ENCODE measurements around the gene TCAF2.
"Not testable (repeated sequence)": the region's sequence is repeated elsewhere in the genome, so short reads cannot be mapped to it uniquely, and the experiment has no call there.

Gene TCAF2

DNA sequence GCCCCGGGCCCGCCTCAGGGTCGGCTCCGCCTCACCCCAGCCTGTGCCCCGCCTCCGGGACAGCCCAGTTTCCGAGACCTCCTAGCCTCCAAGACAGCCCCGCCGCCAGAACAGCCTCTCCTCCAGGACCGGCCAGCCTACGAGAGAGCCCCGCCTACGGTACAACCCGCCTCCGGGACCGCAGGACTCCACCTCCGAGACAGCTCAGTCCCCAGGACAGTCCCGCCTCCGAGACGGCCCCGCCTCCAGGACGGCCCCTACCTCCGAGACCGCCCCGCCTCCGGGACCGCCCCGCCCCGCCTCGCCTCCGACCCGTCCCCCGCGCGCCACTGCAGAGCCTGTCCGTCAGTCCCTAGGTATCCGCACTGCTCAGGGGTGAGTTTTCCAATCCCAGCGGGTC is at the start of gene TCAF2:
TSS of gene TCAF2 (plus strand) at position 329 of the 400 bp plus-strand sequence.
- DNase-seq = not testable (repeated sequence)

DNA sequence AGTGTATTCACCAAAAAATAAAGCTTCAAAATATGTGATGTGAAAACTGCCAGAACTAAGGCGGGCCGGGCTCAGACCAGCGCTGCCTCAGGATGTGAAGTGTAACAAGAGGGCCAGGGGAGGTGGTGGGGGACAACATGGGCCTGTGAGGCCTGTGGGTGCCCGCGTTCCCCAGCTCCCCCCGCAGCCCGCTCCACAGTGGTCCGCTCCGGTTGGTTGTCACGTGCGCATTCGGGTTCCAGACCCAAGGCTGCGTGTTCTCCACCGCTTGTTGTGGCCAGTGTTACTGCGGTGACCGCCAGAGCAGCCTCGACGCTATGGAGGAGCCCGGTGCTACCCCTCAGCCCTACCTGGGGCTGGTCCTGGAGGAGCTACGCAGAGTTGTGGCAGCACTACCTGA is 49.3 kb upstream of the TCAF2 start, which contains the start of gene CTAGE15:
TSS of gene CTAGE15 (plus strand) at position 301 of the 400 bp plus-strand sequence. CDS start at position 318, 17 bp downstream.
- DNase-seq = not testable (repeated sequence)

DNA sequence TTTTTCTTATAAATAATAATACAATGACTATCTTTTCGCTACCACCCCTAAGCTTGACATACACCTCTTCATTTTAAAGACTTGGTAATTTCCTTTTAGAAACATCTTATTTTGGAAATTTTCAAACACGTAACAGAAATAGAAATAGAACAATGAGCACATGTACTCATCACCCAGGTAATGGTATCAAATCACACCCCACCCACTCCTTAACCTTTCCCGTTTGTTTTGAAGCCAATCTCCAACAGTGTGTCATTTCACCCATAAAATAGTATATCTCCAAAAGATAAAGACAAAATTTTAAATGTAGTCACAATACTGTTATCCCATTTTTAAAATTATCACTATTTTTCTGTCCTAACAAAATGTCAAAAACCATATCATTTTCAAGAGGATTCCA is 32.6 kb upstream of the TCAF2 start:
- not testable (repeated sequence) for DNase-seq

DNA sequence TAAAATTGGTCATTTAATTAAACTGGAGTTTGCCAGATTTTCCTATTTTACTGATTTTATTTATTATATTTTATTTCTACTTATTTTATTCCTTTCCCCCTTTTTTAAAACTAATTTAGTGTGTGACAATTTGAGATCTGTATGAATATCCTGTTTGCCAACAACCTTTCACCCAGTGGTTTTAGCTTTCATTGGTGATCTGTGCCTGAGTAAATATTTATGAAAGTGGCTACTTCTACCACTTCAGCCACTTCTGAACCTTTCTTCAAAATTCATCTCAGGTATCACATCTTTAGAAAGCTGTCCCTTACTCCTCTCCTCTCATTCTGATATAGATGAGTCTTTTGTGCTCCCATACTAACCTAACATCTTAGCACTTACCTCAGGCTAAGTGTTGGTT is 30.9 kb upstream of the TCAF2 start:
- DNase-seq = not testable (repeated sequence)

DNA sequence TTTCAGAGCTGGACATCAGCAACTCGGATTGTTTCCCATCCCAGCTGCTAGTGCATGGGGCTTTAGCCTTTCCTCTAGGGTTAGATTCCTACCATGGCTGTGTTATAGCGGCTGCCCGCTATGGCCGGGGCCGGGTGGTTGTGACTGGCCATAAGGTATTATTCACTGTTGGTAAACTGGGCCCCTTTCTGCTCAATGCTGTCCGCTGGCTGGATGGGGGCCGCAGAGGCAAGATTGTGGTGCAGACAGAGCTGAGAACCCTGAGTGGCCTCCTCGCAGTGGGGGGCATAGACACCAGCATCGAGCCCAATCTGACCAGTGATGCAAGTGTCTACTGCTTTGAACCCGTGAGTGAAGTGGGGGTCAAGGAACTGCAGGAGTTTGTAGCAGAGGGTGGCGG is 22.7 kb upstream of the TCAF2 start:
- not testable (repeated sequence) for DNase-seq

DNA sequence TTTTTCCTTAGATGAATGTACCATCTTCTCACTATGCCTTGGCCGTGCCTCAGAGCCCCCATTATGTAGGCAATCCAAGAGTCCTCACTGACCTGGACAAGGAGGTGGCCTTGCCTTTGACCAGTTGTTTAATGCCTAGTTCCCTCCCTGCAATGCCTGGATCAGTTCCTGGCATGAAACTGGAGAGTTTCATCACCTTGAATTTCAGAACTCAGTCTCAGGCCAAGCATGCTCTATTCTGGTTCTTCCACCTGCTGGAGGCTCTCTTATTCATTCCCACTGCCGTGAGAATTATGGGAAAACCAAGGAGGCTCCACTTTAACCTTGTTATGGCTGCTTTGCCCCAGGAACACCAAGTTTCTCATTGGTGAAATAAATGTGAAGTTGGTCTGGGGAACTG is 17.2 kb upstream of the TCAF2 start:
- DNase-seq = not testable (repeated sequence)

DNA sequence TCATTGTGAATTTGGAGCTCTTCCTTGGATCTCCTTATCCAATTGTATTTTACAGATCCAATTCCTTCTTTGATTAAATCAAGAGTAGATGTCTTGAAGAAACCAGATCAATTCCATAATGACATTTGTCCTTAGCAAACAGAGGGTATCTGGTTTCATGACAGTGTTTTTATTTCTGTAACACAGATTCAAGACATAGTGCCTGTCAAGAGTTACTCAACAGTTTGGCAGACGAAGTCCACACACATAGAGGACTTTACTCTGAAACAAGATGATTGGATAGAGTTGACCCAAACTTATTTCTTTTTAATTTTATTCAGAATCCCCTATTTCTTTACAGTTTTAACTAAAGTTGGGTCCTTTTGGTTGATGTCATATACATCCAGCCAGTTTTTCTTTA is 14.7 kb upstream of the TCAF2 start:
- DNase-seq = not testable (repeated sequence)

DNA sequence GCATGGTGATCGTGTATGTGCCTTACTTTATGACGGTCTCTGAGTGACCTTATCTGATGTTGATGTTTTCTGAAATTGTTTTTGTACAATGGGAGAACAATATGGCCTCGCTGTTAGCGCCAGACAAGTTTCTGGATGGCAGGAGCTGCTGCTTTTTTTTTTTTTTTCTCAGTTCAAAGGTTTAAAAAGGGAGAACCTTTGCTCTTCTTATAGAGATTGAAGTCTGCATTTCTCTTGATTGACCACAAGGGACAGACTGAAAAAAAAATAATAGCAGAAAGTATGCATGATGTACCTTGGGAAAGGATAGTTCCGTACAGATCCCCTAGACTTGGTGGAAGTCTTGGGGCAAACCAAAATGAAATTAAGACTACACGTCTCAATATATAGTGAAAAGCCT is 5.2 kb upstream of the TCAF2 start:
- not testable (repeated sequence) for DNase-seq

DNA sequence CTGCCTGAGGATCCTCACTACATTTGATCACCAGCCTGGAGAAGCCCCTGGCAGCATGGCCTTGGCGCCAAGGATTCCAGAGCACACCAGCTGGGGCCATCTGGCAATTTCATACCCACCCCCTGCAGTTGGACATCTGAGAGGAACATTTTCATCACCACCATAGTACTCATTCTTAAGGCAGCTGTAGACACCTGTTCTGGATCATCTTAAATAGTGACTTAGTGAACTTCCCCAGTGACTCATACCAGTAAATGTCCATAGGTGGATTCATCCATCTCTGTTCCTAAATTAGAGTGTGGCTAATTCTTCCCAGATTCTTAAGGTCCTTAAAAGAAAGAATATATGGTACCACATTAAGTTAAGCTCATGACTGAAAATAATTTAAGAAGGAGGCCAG is 3.6 kb upstream of the TCAF2 start:
- not testable (repeated sequence) for DNase-seq

DNA sequence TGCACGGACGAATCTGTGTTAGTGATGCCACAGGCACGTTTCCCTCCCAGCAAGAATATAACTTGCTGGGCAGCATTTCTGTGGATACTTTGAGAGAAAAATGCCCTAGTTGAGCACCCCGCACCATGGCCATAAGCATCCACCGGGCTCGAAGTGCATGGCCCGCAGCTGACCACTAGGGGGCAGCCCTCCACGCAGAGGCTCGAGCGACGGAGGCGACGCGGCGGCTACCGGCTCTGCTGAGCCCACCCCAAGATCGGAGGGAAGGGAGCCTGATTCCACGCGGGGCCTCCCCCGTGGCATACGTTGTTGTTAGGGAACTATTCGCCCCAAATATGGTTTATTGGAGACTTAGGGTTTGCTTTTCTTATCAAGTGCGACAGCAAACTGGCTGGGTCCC is 716 bp upstream of the TCAF2 start:
- not testable (repeated sequence) for DNase-seq

DNA sequence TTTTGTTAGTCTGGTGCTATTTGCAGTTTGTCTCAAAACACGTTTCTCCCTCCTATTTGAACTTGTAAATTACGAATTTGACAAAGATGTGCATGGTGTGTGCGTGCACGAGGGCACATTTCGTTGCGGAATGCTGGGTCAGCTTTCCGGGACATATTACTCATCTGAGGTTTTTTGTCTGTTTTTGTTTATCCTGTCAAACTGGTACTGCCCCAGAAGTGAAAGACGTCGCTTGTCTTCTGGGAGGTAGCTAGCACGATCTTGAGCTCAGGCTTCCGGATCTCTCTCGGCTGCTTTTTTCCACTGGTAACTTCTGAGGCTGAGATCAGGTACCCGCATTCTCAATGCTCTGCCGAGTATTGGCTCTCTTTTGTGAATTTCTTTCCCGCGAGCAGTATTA is 401 bp downstream of the TCAF2 start:
- DNase-seq = not testable (repeated sequence)

DNA sequence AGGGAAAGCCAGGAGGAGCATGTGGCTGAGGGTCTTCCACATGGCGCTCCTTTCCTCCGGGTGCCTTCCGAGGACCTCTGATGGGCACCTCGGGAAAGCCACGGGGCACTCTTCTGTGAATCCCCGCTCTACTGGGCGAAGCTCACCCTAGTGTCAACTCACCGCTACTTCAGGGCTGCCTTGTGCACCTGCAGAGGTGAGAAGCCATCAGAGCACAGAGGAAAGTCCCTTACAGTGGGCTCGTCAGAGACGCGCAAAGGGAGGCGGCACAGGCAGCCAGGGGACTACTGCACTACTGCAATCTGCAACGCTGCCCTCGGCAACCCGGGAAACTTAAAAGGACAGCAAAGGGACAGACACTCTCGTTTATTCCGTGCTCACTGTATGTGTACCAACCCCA is 1.4 kb downstream of the TCAF2 start:
- DNase-seq = not testable (repeated sequence)

DNA sequence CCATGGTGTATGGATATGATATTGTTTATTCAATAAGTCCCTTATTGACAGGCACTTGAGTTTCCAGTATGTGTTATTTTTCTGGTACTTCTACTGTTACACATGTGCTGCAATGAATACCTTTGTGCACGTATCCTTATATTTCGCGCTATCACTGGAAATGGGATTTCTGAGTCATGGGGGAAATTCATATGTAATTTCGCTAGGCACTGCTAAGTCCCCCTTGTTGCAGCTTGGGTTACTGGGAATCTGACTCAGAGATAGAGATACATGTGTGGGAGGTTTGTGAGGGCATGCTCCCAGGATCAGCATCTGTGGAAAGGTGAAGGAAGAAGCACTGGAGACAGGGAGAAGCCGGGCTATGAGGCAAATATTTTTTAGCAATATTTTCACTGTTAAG is 9.9 kb downstream of the TCAF2 start:
- DNase-seq = not testable (repeated sequence)

DNA sequence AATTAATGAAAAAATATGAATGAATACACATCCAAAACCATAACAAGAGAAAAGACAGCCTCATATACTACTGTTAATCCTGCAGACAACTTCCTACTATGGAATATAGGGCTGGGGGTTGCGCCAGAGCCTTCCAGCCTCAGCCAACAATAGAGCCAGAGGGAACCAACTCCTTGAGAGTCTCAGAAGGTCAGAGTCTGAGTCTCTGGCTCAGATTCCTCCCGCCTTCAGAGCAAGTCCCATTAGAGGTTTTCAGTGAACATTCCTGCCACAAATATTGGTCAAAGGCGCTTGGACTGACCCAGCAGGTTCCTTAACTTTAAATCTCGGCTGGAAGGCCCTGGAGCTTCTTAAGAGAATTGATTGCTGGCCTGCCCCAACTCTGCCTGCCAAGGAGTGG is 11.7 kb downstream of the TCAF2 start:
- not testable (repeated sequence) for DNase-seq

DNA sequence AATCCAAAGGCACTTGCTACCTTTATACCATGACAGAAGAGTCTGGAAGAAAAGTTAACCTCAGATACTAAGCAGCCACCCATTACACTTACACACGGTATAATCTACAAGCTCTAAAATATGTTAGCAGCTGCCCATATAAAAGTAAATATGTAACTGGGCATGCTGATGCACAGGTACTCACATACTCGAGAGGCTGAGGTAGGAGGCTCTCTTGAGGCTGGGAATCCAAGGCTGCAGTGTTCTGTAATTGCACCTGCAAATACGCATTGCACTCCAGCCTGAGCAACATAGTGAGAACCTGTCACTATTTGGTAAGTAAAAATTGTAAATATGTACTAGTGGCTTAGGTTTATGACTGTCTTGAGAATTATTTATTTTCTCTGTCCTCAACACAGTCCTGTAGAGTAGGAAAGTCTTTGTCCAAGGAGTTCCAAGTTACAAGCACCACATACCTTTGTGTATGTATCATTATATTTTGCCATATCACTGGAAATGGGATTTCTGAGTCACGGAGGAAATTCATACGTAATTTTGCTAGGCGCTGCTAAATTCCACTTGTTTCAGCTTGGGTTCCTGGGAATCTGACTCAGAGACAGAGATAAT is 12.3 kb downstream of the TCAF2 start:
- not testable (repeated sequence) for DNase-seq

DNA sequence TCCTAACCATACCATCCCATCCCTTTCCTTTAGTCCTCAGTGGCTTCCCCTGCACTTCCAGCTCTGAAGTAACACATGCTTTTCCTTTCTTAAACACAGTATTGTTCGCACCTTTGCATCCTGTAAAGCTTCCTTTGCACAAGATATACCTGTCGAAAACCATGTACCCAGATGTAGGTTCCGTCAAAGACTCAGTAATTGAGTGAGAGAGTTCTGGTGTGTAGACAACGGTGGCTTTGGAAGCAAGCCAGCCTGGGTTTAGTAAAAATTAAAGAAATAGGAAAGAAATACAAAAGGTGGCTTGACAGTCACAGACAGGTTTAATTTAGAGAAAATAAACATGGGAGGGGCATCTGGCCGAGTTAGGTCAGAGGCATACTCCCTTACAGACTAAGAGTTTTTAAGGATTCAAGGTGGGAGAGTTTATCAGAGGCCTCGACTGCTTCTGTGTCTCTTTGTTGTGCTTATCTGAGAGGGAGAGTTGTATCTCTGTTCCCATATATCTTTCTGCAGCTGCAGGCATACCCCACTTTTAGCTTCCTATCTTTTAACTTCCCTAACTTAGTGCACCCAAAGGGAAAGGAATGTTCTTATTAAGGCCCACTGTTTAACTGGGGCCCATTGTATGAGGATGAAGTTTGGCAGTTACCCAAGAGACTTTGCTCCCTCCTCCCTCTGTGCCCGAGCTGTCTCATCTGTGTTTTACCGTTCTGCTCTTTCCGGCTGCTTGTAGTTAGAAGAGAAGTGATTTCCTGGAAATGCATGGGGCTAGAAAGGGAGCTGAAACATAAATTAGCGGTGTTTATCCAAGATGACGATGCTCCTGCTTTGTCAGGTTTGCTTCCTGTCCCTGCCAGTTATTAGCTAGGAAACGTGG is 14.8 kb downstream of the TCAF2 start:
- not testable (repeated sequence) for DNase-seq

DNA sequence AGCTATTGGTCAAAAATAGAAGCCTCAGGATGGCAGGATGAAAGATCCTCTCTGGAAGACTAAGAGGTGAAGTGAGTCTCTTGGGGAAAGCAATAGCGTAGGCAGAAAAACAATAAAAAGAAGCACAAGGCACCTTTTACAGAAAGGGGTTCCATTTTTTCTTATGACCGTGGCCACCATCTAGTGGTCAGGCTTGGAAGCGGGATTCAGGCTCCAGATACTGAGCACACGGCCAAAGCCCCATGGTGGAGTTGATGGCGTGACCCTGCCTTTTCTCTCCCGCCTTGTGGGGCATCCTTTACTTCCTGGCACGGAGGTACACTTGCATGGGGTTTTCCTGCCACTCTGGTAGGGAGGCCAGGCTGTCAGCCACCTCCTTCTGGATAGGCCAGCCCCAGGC is 18.6 kb downstream of the TCAF2 start:
- not testable (repeated sequence) for DNase-seq

DNA sequence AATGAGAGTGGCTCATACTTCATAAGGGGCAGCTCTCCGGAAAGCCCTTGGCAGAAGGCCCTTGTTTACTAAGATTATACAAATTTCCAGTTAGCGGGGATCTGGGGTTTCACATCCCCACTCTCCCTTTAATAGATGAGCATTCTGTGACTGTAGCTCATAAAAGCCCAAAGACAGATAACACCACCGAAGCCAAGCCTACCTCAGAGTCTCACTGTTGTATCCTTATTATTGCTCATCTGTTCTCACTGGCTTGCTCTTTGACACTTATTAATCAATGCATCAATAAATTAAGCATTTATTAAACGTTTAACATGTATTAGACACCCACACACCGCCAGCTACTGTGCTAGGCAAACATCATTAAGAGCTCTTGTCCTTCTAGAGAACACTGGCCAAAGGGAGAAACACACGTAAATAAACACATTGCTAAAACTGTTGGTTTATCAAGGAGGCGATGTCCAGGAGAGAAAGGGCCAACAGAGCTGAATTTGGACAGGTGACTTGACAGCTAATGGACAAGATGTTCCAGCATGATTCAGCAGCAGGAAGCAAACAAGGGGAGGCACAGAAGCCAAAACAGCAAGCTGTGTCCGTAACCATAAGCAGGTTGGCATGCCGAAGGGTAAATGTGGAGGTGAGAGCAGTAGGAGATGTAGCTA is 19.9 kb downstream of the TCAF2 start:
- not testable (repeated sequence) for DNase-seq

DNA sequence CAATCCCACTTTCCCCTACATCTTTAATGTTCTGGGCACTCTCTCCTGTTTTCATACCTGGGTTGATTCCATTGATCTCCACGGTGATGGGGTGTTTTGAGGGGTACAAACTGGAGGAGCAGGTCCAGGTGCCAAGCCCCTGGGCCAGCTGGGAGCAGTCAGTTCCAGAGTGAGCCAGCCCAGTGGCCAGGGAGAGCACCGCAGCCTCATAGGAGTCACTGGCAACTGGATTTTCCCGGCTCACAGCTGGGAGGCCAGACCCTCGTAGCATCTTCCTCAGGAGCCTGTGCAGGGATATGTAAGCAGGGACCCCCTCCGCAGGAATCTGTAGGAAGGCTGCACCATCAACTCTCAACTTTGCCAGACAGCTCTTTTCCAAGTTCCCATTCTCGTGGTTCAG is 25.8 kb downstream of the TCAF2 start:
- DNase-seq = not testable (repeated sequence)

DNA sequence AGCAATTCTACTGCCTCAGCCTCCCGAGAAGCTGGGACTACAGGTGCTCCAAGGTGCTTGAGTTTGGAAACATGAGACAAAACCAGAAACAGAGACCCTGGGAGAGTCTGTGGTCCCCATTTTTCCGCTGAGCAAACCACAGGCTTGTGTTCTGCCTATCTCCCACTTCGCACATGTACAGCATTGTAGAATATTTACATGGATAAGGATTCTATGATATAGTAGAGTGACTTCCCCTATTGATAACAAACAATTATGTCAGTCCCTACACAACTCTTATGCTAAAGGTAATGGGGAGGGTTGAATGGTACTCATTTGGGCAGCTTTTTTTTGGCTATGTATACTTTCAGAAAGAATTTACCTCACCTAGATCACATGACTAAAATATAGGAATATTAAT is 29.1 kb downstream of the TCAF2 start:
- DNase-seq = not testable (repeated sequence)

DNA sequence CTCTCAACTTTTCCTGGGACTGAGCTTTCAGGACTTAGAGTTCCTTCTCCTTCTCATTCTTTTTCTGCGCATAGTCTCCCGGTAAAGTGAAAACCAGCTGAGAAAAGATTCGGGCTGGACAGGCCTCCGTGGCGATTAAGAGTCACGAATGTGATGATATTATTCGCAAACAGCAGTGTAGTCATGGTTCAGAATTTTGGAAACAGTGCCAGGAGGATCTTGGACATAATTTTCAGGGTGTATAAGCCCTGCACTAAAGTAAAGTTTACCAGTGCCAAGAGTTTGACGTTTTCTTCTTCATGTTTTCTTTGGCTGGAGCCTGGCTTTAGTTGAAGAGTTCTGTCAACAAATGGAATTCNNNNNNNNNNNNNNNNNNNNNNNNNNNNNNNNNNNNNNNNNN is 29.7 kb downstream of the TCAF2 start:
- DNase-seq = not testable (repeated sequence)
